NT2/D1 (cell line): ENCODE results near the gene SNX13.

ENCODE experiments used
- DNase-seq: peaks from one replicate; pipeline ENCODE4 v3.0.0-alpha.2; 2011; ENCODE audit warnings: low read depth, low spot score
- H3K27me3 ChIP-seq: 2 replicates; pipeline ENCODE4 v1.6.0; 2011; ENCODE audit warnings: mild to moderate bottlenecking; ENCODE audit not compliant: insufficient read length, insufficient read depth
- H3K36me3 ChIP-seq: 2 replicates; pipeline ENCODE4 v1.6.1; 2011; ENCODE audit warnings: mild to moderate bottlenecking, low read length, mixed read lengths; ENCODE audit not compliant: insufficient read depth, insufficient read length
- H3K4me1 ChIP-seq: 2 replicates; pipeline ENCODE4 v1.5.1; 2011; ENCODE audit not compliant: insufficient read depth, insufficient read length
- H3K4me3 ChIP-seq: 2 replicates; pipeline ENCODE4 v1.5.1; 2011; ENCODE audit warnings: low read depth; ENCODE audit not compliant: insufficient read length
- H3K9ac ChIP-seq: 2 replicates; pipeline ENCODE4 v1.6.0; 2011; ENCODE audit warnings: low read depth; ENCODE audit not compliant: insufficient read length
- H3K9me3 ChIP-seq: 2 replicates; pipeline ENCODE4 v1.5.1; 2011; ENCODE audit warnings: mild to moderate bottlenecking, low read length; ENCODE audit not compliant: insufficient read depth
- SUZ12 ChIP-seq: IDR thresholded peaks from 2 replicates; pipeline ENCODE4 v1.6.1; 2011; ENCODE audit not compliant: insufficient read length, insufficient read depth; ENCODE audit errors: extremely low read depth
- YY1 ChIP-seq: IDR thresholded peaks from 2 replicates; pipeline ENCODE4 v1.6.1; 2011; ENCODE audit not compliant: insufficient read length, insufficient read depth
- ZNF274 ChIP-seq: IDR thresholded peaks from 2 replicates; pipeline ENCODE4 v1.6.1; 2011; ENCODE audit warnings: mild to moderate bottlenecking, low read depth, low read length

SNX13 gene

GRCh38 chr7:17962652-17963051 is 22.4 kb upstream of the SNX13 start:
- Histone ChIP-seq H3K4me1 (no peaks in the 10 kb centered on the region), H3K4me3 (no peak overlapping the region), H3K36me3 (no peaks in the 10 kb centered on the region), H3K9ac (no peak overlapping the region), H3K27me3 (no peaks in the 10 kb centered on the region), H3K9me3 (no peaks in the 10 kb centered on the region)
- TF ChIP-seq ZNF274 (no peak), YY1 (no peak), SUZ12 (no peak)
- DNase-seq = no peak

- no peak overlapping the region for H3K4me3 ChIP-seq
- no peak for TF ChIP-seq YY1
- TF ChIP-seq ZNF274 = no peak
- no peak for TF ChIP-seq SUZ12
- H3K36me3 ChIP-seq = no peaks in the 10 kb centered on the region
- no peaks in the 10 kb centered on the region for H3K9me3 ChIP-seq
- no peak for DNase-seq
- H3K9ac ChIP-seq = no peak overlapping the region
- H3K4me1 ChIP-seq = no peaks in the 10 kb centered on the region
- no peaks in the 10 kb centered on the region for H3K27me3 ChIP-seq
Measured at GRCh38 chr7:17957871-17958270, 17.6 kb upstream of the SNX13 start.

- Histone ChIP-seq H3K4me3 (no peak overlapping the region), H3K9me3 (no peaks in the 10 kb centered on the region), H3K36me3 (no peaks in the 10 kb centered on the region), H3K9ac (no peak overlapping the region), H3K27me3 (no peaks in the 10 kb centered on the region), H3K4me1 (no peaks in the 10 kb centered on the region)
- TF ChIP-seq ZNF274 (no peak), SUZ12 (no peak), YY1 (no peak)
- DNase-seq = no peak
Measured at GRCh38 chr7:17952387-17952786, 12.1 kb upstream of the SNX13 start.

- no peaks in the 10 kb centered on the region for H3K9me3 ChIP-seq
- H3K4me1 ChIP-seq = no peaks in the 10 kb centered on the region
- no peak for TF ChIP-seq SUZ12
- no peak for TF ChIP-seq YY1
- TF ChIP-seq ZNF274 = no peak
- no peak for DNase-seq
- H3K36me3 ChIP-seq = no peaks in the 10 kb centered on the region
- no peak overlapping the region for H3K4me3 ChIP-seq
- H3K9ac ChIP-seq = no peak overlapping the region
- H3K27me3 ChIP-seq = no peaks in the 10 kb centered on the region
Measured at GRCh38 chr7:17951742-17952254, 11.5 kb upstream of the SNX13 start.

- H3K27me3 ChIP-seq = no peaks in the 10 kb centered on the region
- no peak for DNase-seq
- no peaks in the 10 kb centered on the region for H3K36me3 ChIP-seq
- H3K9ac ChIP-seq = no peak overlapping the region
- H3K9me3 ChIP-seq = no peaks in the 10 kb centered on the region
- TF ChIP-seq YY1 (no peak), ZNF274 (no peak), SUZ12 (no peak)
- no peaks in the 10 kb centered on the region for H3K4me1 ChIP-seq
- H3K4me3 ChIP-seq = no peak overlapping the region
Measured at GRCh38 chr7:17948526-17949238, 8.4 kb upstream of the SNX13 start.

GRCh38 chr7:17947620-17948019 is 7.3 kb upstream of the SNX13 start:
- Histone ChIP-seq H3K4me3 (no peak overlapping the region), H3K9ac (no peak overlapping the region), H3K27me3 (no peaks in the 10 kb centered on the region), H3K36me3 (no peaks in the 10 kb centered on the region), H3K9me3 (no peaks in the 10 kb centered on the region), H3K4me1 (no peaks in the 10 kb centered on the region)
- TF ChIP-seq YY1 (no peak), SUZ12 (no peak), ZNF274 (no peak)
- DNase-seq = no peak

GRCh38 chr7:17946591-17946990 is 6.3 kb upstream of the SNX13 start:
- no peaks in the 10 kb centered on the region for H3K9me3 ChIP-seq
- no peak overlapping the region for H3K4me3 ChIP-seq
- no peaks in the 10 kb centered on the region for H3K36me3 ChIP-seq
- no peak for TF ChIP-seq SUZ12
- TF ChIP-seq YY1 = no peak
- no peak for TF ChIP-seq ZNF274
- no peak overlapping the region for H3K9ac ChIP-seq
- H3K4me1 ChIP-seq = no peaks in the 10 kb centered on the region
- no peaks in the 10 kb centered on the region for H3K27me3 ChIP-seq
- no peak for DNase-seq

- Histone ChIP-seq H3K36me3 (no peaks in the 10 kb centered on the region), H3K4me1 (no peaks in the 10 kb centered on the region), H3K9ac (no peak overlapping the region), H3K27me3 (no peaks in the 10 kb centered on the region), H3K9me3 (no peaks in the 10 kb centered on the region), H3K4me3 (no peak overlapping the region)
- TF ChIP-seq SUZ12 = no peak
- no peak for TF ChIP-seq ZNF274
- no peak for TF ChIP-seq YY1
- DNase-seq = no peak
Measured at GRCh38 chr7:17944720-17945119, 4.4 kb upstream of the SNX13 start.
